RPMI8226 (cell line): Measurements from ENCODE around the gene ZNF654.
"Not testable (repeated sequence)": the region's sequence is repeated elsewhere in the genome, so short reads cannot be mapped to it uniquely, and the experiment has no call there.

ENCODE experiments used
- DNase-seq: peaks from one replicate; pipeline ENCODE4 v3.0.0-alpha.2; 2015

Gene ZNF654

DNA sequence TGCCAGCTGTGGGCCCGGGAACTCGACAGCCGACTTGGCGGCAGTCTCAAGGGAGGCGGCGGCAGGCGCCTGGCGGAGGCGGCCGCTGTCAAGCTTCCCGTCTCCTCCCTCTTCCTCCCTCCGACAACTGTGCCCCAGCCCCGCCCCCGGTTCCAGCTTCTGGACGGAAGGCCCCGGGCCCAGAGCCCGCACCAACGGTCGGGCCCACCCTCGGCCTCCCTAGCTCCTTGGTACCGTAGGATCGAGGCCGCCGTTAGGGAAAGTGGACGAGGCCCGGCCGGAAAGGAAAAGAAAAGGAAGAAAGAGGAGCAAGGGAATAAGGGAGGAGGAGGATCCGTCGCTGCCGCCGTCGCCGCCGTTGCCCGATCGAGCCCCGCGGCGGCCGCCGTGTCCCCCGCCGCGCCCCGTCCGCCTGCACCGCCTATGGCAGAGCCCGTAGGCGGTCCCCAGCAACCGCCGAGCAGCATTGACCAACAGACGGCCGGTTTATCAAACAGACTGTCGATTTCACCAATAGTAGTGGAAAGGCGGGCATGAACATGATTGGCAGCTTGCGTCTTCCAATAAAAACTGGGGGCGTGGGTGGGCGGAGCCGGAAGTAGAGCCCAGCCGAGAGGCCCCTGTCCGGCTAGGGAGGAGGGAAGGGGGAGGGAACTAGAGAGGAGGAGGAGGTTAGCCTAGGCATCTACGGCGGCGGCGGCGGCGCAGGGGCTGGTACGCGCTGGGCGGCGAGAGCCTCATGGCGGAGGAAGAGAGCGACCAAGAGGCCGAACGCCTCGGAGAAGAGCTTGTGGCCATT lies at the start of gene ZNF654, which contains the start of gene CGGBP1:
Gene ZNF654, plus strand, starts transcription at position 675 of the 799 bp plus-strand sequence. Its CDS starts 65 bp downstream, at position 740.
Gene CGGBP1, minus strand, starts transcription at position 425 of the 799 bp plus-strand sequence. CDS start 3,029 bp downstream, outside the sequence.
- peak; percentile 98 for DNase-seq

DNA sequence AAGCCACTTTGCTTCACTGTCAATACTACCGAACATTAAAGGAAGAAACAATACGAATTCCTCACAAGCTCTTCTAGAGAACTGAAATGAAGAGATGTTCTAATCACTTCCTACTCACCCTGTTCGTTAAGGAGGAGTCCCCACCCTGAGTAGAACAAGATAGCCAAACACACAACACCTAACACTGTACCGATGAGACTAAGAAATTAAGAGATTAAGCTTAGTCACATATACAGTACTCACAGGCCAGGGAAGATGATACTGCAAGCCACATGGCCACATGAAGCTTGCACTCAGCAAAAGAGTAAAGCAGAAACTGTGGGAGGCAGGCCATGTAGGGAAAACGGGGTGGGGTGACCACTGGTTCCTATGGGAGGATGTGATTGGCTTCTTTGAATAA lies 48.2 kb upstream of the ZNF654 start:
- DNase-seq = no peak

DNA sequence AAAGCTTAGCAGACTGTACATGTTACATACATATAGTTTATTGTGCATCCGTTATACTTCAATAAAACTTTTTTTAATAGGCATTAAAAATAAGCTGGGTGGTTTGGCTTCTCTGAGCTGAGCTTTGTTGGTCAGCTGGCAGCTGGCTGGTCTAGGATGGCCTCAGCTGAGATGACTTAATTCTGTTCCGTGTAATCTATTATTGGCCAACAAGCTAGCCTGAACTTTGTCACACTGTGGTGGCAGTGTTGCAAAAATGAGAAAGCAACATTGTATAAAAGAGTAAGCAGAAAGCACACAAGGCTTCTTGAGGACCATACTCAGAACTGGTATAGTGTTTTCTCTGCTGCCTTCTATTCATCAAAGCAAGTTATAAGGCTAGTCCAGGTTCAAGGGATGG lies 45.5 kb upstream of the ZNF654 start:
- DNase-seq = no peak

DNA sequence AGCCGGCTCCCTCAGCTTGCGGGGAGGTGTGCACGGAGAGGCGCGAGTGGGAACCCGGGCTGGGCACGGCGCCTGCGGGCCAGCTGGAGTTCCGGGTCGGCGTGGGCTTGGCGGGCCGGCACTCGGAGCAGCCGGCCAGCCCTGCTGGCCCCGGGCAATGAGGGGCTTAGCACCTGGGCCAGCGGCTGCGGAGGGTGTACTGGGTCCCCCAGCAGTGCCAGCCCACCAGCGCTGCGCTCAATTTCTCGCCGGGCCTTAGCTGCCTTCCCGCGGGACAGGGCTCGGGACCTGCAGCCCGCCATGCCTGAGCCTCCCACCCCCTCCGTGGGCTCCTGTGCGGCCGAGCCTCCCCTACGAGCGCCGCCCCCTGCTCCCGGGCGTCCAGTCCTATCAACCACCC lies 43.4 kb upstream of the ZNF654 start:
- DNase-seq = not testable (repeated sequence)

DNA sequence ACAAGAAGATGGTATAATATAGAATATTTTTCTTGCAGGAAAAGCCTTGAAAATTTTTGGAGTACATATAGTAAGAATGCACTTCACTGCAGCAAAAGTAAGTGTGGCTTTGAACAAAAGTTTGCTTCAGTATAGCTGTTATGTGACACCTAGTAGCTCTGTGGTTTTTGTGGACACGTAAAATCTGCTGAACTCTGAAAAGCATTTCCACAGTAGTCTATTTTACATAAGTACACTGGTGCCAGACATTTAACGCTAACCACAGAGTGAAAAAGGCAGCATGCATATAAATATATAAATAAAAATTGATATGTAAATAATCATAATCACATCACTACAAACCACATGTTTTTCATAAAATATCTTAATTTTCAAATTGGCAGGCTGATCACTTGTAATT lies 40.0 kb upstream of the ZNF654 start:
- DNase-seq = peak; percentile 61

DNA sequence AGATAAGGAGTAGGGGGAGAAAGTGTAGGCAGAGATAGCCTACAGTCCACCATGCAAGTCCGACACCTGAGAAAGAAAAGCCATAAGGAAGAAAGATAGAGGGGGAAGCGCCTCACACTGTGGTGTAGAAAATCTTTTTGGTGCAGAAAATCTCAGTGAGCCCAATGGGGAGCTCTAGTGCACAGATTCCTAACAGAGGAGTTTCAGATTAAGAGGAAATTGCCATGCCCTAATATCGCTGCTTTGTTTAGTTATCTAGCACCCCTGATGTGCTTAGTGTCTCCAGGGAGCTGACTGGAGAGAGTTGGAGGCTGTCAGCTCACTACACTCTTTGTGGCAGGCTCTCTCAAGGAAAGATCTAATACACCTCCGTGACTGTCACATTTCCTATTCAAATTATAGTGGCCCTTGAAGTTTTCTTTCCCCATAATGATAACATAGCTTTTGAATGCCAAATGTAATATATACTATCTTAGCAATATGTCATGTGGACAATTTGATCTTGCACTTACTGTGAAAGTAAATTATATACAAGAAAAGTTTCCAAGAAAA lies 34.0 kb upstream of the ZNF654 start:
- no peak for DNase-seq

DNA sequence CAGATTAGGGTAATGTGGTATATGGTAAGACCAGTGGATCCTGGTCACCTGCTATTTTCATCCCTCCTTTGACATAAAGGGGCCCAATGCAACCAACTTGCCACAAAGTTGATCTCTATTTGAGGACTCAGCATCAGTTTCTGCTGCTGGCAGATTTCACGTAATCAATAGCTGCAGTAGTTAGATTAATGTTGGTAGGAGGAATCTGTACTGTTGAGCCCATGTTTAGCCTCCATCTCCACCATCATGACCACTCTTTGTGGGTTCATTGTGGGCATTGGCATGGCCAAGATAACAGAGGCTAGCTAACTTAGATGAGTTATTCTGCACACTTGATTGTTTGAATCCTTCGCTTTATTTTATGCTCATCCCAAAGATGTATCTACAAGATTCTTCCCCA lies 30.2 kb upstream of the ZNF654 start:
- no peak for DNase-seq

DNA sequence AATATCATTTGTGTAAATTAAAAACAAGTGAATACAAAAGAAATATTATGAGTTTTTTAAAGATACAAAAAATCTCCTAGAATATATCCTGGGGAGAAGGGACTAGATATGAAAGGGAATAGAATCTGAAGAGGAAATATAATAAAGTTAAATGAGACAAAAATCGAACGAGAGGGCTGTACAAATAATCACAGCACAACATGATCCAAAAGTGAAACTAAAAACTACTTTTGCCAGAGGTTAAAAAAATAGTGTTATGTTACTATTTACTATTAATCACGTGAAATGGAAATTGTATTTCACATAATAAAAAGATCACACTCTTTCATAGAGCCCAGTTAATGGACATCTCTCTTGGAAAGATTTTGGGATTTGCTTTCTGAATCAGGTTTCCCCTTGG lies 28.8 kb upstream of the ZNF654 start:
- DNase-seq = no peak

DNA sequence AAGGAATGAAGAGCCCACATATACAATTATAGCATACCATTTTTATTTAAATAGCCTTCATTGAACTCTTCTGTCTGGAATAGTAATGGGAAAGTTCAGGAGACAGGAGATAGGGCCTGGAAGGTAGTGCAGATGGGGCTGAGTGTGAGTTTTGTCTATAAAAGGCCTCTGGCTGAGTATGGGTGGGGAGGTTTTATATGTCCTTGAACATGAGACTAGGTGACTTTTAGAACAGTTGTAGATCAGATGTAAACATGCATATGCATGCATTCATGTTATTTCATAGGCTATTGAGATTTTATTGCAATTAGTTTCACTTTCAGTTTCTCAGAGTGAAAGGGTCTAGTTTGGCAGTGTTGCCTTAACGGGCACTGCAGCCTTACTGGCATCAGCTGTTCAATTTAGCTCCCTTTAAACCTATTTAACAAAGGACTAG lies 27.4 kb upstream of the ZNF654 start:
- DNase-seq = peak; percentile 61

DNA sequence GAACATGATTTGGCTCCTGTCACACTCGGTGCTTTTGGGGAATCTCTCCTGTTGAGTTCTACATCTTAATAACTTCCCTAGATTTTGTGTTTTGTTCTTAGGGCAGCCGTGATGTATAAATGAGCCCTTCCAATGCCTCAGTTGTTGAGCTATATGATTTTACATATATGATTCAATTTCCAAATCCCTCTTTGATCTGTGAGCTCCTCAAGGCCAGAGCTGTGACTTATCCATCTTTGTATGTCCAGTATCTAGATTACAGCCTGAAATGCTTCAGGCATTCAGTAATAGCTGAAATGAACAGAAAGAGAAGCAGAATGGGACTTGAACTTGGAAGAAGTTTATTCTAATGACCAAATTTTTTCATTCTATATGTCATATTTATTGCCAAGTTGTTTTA lies 26.8 kb upstream of the ZNF654 start:
- no peak for DNase-seq

DNA sequence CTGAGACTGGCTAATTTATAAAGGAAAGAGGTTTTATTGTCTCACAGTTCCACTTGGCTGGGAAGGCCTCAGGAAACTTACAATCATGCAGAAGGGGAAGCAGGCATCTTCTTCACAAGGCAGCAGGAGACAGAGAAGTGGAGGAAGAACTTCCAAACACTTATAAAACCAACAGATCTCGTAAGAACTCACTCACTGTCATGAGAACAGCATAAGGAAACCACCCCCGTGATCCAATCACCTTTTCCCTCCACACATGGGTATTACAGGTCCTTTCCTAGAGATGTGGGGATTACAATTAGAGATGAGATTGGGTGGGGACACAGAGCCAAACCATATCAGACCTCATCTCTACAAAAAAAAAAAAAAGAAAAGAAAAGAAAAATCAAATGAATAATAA lies 26.0 kb upstream of the ZNF654 start:
- DNase-seq = no peak

DNA sequence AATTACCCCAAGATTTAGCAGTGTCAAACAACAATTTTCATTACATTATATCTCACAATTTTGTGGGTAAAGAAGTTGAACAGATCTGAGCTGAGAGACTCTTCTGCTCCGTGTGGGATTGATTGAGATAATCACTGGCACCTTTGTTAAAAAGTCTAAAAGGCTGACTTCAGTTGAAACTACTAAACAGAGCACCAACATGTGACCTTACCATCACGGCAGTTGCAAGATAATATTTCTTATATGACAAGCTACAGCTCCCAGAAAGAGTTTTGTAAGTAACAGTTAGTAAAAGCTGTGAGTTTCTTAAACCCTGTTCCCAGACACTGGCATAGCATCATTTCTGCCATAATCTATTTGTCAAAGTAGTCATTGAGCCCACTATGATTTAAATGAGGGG lies 25.2 kb upstream of the ZNF654 start:
- no peak for DNase-seq

DNA sequence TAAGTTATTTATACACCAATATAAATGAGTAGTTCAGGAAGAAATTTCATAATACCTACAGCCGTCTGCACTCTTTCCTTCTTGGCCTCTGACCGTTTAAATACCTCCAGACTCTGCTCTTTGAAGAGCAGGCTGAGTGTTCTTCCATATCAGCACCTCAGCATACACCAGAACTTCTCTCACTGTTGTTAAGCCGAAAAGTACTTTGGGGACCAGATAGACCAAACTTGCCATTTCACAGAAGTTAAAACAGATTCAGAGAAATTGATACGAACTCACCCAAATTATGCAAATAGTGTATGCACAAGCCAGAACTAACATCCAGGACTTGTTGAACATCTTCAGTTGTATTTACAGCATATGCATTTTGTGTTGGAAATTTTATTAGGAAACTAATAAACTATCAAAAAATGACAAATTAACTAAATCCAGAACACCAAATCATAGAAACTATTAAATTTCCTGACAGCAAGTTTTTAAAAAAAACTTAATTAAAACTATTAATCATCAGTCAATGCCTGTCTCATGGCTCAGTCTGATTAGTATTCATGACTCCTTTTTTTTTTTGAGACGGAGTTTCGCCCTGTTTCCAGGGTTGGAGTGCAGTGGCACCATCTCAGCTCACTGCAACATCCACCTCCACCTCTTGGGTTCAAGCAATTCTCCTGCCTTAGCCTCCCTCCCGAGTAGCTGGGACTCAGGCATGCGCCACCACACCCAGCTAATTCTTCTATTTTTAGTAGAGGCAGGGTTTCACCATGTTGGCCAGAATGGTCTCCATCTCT lies 24.4 kb upstream of the ZNF654 start:
- no peak for DNase-seq

DNA sequence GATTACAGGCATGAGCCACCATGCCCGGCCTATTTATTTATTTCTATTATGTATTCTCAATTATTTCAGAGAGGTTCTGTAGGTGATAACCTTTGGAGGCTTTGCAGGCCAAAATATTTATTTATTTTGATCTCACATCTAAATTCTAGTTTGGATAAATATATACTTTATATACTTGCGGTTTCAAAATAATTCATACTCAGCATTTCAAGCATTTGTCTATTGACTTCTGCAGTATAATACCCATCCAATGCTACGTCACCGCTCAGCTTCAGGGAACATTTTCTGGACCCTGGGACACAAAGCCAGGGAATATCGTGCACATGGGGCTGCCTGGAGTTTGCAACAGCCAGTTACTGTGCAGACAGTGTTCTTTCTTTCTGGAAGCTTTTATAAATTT lies 22.8 kb upstream of the ZNF654 start:
- no peak for DNase-seq

DNA sequence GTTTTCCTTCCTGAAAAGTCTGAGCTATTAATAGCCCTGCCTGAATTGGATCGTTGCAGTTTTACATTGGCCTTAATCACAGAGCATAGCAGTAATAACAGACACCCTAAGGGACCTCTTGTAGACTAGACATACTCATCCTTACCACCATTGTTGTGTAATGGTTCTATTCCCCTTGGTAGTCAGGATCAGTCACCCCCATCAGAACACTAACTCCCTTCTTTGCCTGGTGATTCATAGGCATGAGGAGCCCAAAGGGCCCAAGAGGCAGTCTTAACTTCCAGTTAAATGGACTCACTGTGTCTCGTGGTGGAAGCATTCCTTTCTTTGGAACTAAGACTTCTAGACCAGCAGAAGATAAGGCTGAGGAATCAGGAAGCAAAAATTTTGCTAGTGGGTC lies 20.5 kb upstream of the ZNF654 start:
- no peak for DNase-seq

DNA sequence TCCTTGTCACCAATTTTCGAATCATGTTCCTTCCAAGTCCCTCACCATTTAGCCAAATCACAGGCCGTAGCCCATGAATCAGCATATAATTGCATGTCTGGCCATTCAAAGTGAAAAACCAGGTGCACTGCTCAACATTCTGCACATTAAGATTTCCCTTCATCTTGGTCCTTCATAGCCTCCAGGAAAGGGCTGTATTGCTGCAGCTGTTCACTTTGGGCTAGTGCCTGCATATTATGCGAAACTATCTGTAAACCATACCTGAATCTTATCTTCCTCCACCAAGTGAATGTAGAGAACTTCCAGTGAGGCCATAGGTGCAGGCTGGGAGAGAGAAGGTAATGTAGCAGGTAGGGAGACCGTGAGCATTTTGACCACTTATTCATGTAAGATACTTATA lies 18.5 kb upstream of the ZNF654 start:
- no peak for DNase-seq

DNA sequence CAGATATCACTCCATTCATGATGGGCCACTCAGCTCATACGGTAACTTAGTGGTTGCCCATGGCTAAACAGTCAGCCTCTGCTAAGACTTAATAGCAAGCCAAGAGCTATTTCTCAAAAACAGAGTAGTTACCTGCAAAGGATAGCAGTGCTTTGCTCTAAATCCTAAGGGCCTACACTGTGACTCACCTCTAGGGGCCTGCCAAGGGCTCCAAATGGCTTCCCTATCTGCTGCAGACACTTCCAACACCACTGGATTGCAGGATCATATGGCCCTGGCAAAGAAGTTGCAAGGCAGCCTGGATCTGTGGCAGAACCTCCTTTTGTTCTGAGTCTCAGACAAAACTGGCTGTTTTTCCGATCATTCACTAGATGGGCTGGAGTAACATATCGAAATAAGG lies 18.1 kb upstream of the ZNF654 start:
- no peak for DNase-seq

DNA sequence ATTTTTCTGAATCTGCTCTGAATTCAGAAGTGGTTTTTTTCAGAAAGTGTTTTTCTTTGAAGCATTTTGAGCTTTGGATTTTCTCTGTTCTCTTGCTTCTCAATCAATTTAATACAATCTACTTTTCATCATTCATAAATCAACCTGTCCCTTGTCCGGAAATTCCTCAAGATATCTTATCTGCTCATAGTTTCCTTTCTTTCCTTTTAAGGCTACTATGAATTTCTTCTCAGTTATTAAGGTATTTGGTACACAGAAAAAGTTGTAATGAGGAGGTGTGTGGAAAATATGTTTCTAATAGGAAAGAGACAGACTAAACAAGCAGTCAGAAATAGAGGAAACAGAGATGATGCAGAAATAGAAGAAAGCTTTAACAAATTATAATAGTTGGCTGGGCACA lies 14.6 kb upstream of the ZNF654 start:
- no peak for DNase-seq

DNA sequence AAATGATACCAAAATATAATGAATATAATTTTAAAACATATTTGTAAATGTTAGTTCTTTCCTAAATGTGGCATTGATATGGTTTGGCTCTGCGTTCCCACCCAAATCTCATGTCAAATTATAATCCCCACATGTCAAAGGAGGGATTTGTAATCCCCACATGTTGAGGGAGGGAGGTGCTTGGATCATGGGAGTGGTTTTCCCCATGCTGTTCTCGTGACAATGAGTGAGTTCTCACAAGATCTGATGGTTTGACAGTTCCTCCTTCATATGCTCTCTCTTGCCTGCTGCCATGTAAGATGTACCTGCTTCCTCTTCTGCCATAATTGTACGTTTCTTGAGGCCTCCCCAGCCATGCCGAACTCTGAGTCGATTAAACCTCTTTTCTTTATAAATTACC lies 12.3 kb upstream of the ZNF654 start:
- no peak for DNase-seq

DNA sequence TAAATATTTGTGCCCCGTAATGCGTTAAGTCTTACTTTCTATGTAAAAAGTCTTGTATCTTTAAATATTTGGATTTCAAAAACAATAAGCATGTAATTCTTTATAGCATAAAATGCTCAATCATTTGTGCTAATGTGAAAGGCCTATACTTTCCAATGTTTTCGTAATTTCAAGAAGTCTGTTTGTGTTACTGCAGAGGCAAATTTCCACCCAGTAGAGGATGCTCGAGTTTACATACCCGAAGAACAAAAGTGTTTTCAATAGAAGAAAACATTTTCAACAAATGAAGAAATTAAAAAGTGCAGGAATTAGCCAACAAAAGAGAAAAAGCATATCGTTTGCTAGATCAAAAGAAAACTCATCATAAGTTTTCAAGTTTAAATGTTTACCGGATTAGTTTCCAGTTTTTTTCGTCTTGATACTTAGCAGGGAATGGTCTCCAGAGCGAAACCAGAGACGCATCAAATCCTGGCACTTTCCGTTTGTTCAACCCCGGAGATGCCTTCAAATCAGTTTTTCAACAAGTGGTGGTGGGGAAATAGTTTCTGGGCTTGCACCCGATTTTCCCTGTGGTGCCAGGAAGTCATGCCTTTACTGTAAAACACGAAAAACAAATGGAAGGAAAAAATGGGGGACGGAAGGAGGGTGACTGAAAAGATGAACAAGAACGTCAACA lies 1.3 kb upstream of the ZNF654 start:
- peak; percentile 13 for DNase-seq

DNA sequence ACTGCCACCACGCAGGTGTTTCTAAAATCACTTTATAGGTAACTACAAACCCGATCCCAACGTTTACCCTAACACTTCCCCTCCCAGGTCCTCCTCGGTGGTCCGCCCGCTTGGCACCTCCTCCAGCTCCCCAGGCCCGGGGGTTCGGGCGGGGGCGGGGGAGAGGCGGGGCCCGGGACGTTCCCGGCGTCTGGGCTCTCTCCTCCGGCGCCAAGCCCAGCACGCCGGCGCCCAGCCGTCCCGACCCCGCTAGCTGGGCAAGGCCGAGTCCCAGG lies 812 bp upstream of the ZNF654 start:
- no peak for DNase-seq

DNA sequence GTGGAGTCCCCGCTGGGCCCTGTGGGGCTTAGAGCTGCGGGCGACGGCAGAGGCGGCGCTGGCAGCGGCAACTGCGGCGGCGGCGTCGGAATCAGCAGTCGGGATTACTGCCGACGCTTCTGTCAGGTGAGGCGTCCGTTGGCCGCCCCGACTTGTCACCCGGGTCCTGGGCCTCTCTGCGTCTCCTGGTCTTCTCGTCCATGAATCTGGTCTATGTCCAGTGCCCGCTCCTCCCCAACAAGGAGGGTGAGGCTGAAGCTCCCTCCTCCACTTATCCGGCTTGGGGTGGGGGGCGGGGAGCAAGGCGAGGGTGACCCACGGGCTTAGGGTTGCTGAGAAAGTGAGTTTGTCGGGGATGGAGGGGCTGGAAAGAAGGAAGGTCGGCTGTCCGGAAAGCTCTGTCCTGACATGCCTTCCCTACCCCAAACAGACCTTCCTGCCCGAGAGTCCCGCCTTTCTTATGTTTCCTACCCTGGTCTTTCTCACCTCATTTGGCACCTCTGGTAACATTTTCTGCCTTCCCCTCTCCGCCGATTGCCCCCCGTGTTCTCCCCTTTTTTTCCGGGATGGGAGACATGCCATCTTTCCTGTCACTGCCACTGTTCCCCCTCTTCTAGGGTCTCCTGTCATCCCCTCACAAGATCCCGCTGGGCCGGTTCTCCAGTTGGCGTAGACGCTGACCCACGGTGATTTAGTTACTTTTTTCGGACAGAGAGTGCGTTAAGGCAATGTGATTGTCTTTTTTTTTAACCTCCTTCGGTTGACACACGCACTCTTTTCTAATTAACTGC lies 520 bp downstream of the ZNF654 start:
- peak; percentile 9 for DNase-seq

DNA sequence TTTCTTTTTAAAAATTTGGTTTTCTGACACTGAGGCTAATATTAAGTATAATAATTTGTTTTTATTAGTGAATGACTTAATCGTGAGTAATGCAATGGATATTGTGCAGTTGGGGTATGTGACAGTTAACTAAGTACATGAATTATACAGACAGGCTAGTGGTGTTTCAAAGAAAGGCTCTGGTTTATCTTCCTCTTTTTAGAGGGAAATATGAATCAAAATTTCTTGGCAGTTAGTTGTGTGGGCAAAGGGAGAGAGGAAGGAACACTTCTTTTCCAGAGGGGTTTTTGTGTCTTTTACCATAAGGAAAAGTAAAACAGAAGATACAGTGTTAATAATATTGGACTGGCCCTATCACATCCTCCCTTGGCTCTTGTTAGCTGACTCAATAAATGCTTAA lies 2.7 kb downstream of the ZNF654 start:
- DNase-seq = no peak
